Neutrophil (primary cell): ENCODE measurements around the gene USP47.

ENCODE experiments used
- H3K27ac ChIP-seq: fragments of 200-600 bp; sonication (generic); 2 replicates; pipeline ENCODE4 v1.5.1; 2016; ENCODE audit warnings: mild to moderate bottlenecking, moderate library complexity
- H3K27me3 ChIP-seq: fragments of 200-600 bp; sonication (generic); 2 replicates; pipeline ENCODE4 v1.6.0; 2016; ENCODE audit warnings: mild to moderate bottlenecking
- H3K36me3 ChIP-seq: fragments of 200-600 bp; sonication (generic); 2 replicates; pipeline ENCODE4 v1.5.1; 2017
- H3K4me1 ChIP-seq, 2 experiments: fragments of 200-600 bp in 1 of 2; sonication (generic) in 1 of 2; 1 replicate in 1 of 2; 2 replicates in 1 of 2; pipeline versions ENCODE4 v1.5.1 to v1.6.1; 2013 to 2016; ENCODE audit warnings: low read depth in 1 of 2, low read length in 1 of 2, mild to moderate bottlenecking in 1 of 2, moderate library complexity in 1 of 2; ENCODE audit not compliant: control insufficient read depth in 1 of 2, insufficient read depth in 1 of 2
- H3K4me3 ChIP-seq, 2 experiments: fragments of 200-600 bp in 1 of 2; sonication (generic) in 1 of 2; 1 replicate in 1 of 2; 2 replicates in 1 of 2; pipeline ENCODE4 v1.5.1; 2013 to 2016; ENCODE audit warnings: low read depth in 1 of 2, low read length in 1 of 2, mild to moderate bottlenecking in 1 of 2, moderate library complexity in 1 of 2
- H3K9me3 ChIP-seq: fragments of 200-600 bp; sonication (generic); 2 replicates; pipeline ENCODE4 v1.5.1; 2016
- CTCF ChIP-seq: fragments of 200-600 bp; sonication (generic); IDR thresholded peaks from 2 replicates; pipeline ENCODE4 v1.5.1; 2016; ENCODE audit warnings: antibody characterized with exemption

Gene USP47

GRCh38 chr11:11841116-11841722 is 553 bp upstream of the USP47 start:
- no peaks in the 10 kb centered on the region for H3K27me3 ChIP-seq
- H3K9me3 ChIP-seq: no peaks in the 10 kb centered on the region
- H3K27ac ChIP-seq: peak overlapping the region; percentile 93
- H3K4me3 ChIP-seq: peak overlapping the region; percentile 84 to 91
- H3K4me1 ChIP-seq: peaks cover 27 to 29% of the 10 kb centered on the region in 2 experiments
- no peaks in the 10 kb centered on the region for H3K36me3 ChIP-seq
- no peak for TF ChIP-seq CTCF

DNA sequence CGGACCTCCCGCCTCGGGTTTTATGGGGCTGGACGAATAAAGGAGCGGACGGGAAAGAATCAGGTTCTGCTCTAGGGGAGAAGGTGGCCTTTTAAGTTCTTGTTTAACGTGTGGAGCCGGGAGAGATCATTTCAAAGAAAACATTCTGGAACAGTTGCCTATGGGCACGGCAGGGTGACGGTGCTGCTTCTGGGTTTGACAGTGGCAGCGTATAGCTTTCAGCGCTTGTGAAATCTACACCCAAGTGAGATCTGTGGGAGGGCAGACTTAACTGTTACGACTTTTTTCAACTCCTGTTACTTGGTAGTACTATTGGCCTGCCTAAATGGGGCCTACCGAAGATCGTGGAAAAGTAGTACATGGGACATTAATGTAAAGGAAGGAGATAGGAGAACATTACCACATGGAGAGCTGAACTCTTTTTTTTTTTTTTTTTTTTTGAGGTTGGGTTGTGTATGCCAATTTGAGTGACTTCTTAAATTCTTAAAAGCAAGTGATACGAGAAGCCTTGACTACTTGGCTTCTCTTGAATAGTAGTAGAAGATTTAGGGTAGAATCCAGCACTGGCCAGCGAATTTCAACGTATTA is 743 bp downstream of the USP47 start:
- H3K36me3 ChIP-seq: no peaks in the 10 kb centered on the region
- peak overlapping the region; percentile 93 for H3K27ac ChIP-seq
- no peaks in the 10 kb centered on the region for H3K9me3 ChIP-seq
- no peaks in the 10 kb centered on the region for H3K27me3 ChIP-seq
- peaks cover 27 to 29% of the 10 kb centered on the region in 2 experiments for H3K4me1 ChIP-seq
- H3K4me3 ChIP-seq: peak overlapping the region; percentile 84 to 91
- TF ChIP-seq CTCF: no peak

GRCh38 chr11:11843211-11843621 is 1.4 kb downstream of the USP47 start:
- Histone ChIP-seq H3K27ac (peak overlapping the region; percentile 93), H3K4me3 (peak overlapping the region; percentile 84 to 91), H3K36me3 (no peaks in the 10 kb centered on the region), H3K4me1 (peaks cover 27 to 29% of the 10 kb centered on the region in 2 experiments), H3K9me3 (no peaks in the 10 kb centered on the region), H3K27me3 (no peaks in the 10 kb centered on the region)
- no peak for TF ChIP-seq CTCF

DNA sequence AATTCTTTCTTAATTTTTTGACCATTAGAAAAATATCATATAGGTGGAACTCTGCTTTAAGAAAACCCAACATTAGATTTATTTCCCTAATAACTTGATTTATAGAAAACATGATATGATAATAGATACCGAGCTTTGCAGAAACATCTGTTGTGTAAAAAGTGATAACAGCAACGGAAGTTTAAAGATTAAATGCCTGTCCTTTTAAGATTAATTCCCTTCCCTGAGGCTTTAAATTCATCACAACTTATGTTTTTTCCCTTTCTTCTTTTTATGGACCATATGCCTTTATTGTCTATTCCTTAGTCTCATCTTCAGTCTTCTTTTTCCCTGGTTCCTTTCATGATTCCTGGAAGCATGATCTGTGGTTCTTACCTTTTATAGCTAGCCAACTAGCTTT is 1.9 kb downstream of the USP47 start:
- Histone ChIP-seq H3K4me3 (peak overlapping the region in 1 of 2 experiments; percentile 91), H3K27me3 (no peaks in the 10 kb centered on the region), H3K4me1 (peaks cover 27 to 29% of the 10 kb centered on the region in 2 experiments), H3K27ac (peak overlapping the region; percentile 93), H3K9me3 (no peaks in the 10 kb centered on the region), H3K36me3 (no peaks in the 10 kb centered on the region)
- TF ChIP-seq CTCF: no peak

GRCh38 chr11:11844272-11844671 is 2.5 kb downstream of the USP47 start:
- no peak for TF ChIP-seq CTCF
- no peaks in the 10 kb centered on the region for H3K9me3 ChIP-seq
- H3K27ac ChIP-seq: no peak overlapping the region
- H3K4me1 ChIP-seq: peaks cover 31 to 33% of the 10 kb centered on the region in 2 experiments
- no peaks in the 10 kb centered on the region for H3K27me3 ChIP-seq
- H3K36me3 ChIP-seq: no peaks in the 10 kb centered on the region
- no peak overlapping the region for H3K4me3 ChIP-seq
